Transverse colon (tissue), 4 donors: Measurements from ENCODE around the gene RRP1. TPM values are rescaled to one million over a fixed set of nuclear protein-coding genes. Genes with fewer than 3 reads are reported as not detected.

Experiments
- DNase-seq: peaks from one replicate; pipeline ENCODE4 v3.0.0-alpha.2; 2019
- H3K27ac ChIP-seq, 4 donors: fragments of 200-600 bp; sonication (generic); 2 replicates each; pipeline ENCODE4 v1.5.1; 2016 to 2018; ENCODE audit warnings: inconsistent platforms in 4 of 4
- H3K27me3 ChIP-seq: fragments of 200-600 bp; sonication (generic); 2 replicates; pipeline ENCODE4 v1.5.1; 2017; ENCODE audit warnings: inconsistent platforms
- H3K36me3 ChIP-seq, 4 donors: fragments of 200-600 bp; sonication (generic); 2 replicates each; pipeline ENCODE4 v1.5.1; 2017 to 2019; ENCODE audit warnings: inconsistent platforms in 4 of 4
- H3K4me1 ChIP-seq, 4 donors: fragments of 200-600 bp; sonication (generic); 2 replicates each; pipeline ENCODE4 v1.5.1; 2017 to 2020; ENCODE audit warnings: inconsistent platforms in 4 of 4
- H3K4me3 ChIP-seq, 4 donors: fragments of 200-600 bp; sonication (generic); 1 replicate in 1 of 4; 2 replicates in 3 of 4; pipeline versions ENCODE4 v1.5.1 to v1.6.1; 2017 to 2019; ENCODE audit warnings: inconsistent platforms in 4 of 4
- H3K9me3 ChIP-seq, 2 donors: fragments of 200-600 bp; sonication (generic); 2 replicates each; pipeline ENCODE4 v1.5.1; 2017 to 2019; ENCODE audit warnings: inconsistent platforms in 2 of 2
- CTCF ChIP-seq, 5 experiments: fragments of 200-600 bp in 3 of 5; fragments of 450-650 bp in 2 of 5; sonication (generic) in 3 of 5; IDR thresholded peaks; 1 replicate in 2 of 5; 2 replicates in 3 of 5; pipeline ENCODE4 v1.5.1; 2016 to 2017; ENCODE audit warnings: antibody characterized with exemption in 5 of 5, inconsistent platforms in 3 of 5, mild to moderate bottlenecking in 2 of 5, moderate library complexity in 1 of 5
- EP300 ChIP-seq: sonication (generic); formaldehyde crosslinking; IDR thresholded peaks from one replicate; pipeline ENCODE4 v1.6.1; 2017; ENCODE audit warnings: antibody characterized with exemption, low read depth
- POLR2A ChIP-seq: fragments of 450-650 bp; IDR thresholded peaks from one replicate; pipeline ENCODE4 v1.6.1; 2016; ENCODE audit warnings: antibody characterized with exemption, mild to moderate bottlenecking, moderate library complexity
- POLR2AphosphoS5 ChIP-seq, 3 donors: sonication (generic); formaldehyde crosslinking; IDR thresholded peaks; one replicate each; pipeline ENCODE4 v1.6.1; 2016; ENCODE audit warnings: antibody characterized with exemption in 3 of 3
- WGBS, 2 donors: methylation state at CpG; one replicate each; pipeline ENCODE4 v1.1.5; 2018; ENCODE audit warnings: low coverage in 1 of 2; 5-methylcytosine and 5-hydroxymethylcytosine counted together
- in situ Hi-C, 4 donors: fragments of 200-750 bp; cut with MboI; loops; one replicate each; pipeline versions ENCODE4 v1.15.0 to v1.15.1; 2017; ENCODE audit warnings: low sequenced_read_pairs in 3 of 4, low pct_ligation_motif_present in 1 of 4, low pct_unique_long_range_greater_than_20kb in 1 of 4
- intact Hi-C: fragments of 100-400 bp; cut with DNase I; formaldehyde crosslinking; loops from one replicate; pipeline ENCODE4 v1.15.1; 2023; ENCODE audit warnings: low total_unique reads
- total RNA-seq, 4 donors: library from RNA; depleted of rRNA; stranded (reverse); fragments of >200 nt; gene quantifications; one replicate each; pipeline ENCODE4 v1.1.0, GENCODE V29; 2016

RRP1 gene
- total RNA-seq, 4 donors from 2014 or later, result 5.2 to 26.1 (median 11.1) TPM

GRCh38 chr21:43812139-43812821, 22.9 kb downstream of the RRP1 start:
- peak overlapping the region in 3 of 4 donors; percentile 8 to 24 (median 9) for H3K4me3 ChIP-seq
- in situ Hi-C loops, result loop anchor here in 2 of 4 donors (25.0 kb wide), 2 partner anchors 125 to 175 kb away; no protein-coding TSS in a partner anchor
- WGBS, 2 donors, result 44% methylated on average over 23 of the region's 27 CpGs; no CpG with 5 or more reads in 1 of the 2 donors
- peak overlapping the region in 3 of 4 donors; percentile 4 to 54 (median 34) for H3K27ac ChIP-seq
- H3K27me3 ChIP-seq, result no peaks in the 10 kb centered on the region
- H3K4me1 ChIP-seq, result peaks cover 7 to 37% (median 27%) of the 10 kb centered on the region in 4 donors
- peak; percentile 42 for DNase-seq
- intact Hi-C loops, result no loop called here
- no peaks in the 10 kb centered on the region for H3K36me3 ChIP-seq
- H3K9me3 ChIP-seq, result no peaks in the 10 kb centered on the region
- TF ChIP-seq EP300, result no peak
- TF ChIP-seq POLR2AphosphoS5 (IDR thresholded peaks at IDR 0.05), result no peak
- TF ChIP-seq CTCF (IDR thresholded peaks at IDR 0.05), result no peak
- TF ChIP-seq POLR2A, result no peak

GRCh38 chr21:43812957-43813655, 23.7 kb downstream of the RRP1 start:
- Histone ChIP-seq H3K9me3 (no peaks in the 10 kb centered on the region), H3K36me3 (no peaks in the 10 kb centered on the region), H3K27ac (peak overlapping the region in 1 of 4 donors; percentile 54), H3K4me3 (no peak overlapping the region), H3K4me1 (peaks cover 7 to 37% (median 27%) of the 10 kb centered on the region in 4 donors), H3K27me3 (no peaks in the 10 kb centered on the region)
- TF ChIP-seq EP300, result no peak
- TF ChIP-seq POLR2A, result no peak
- TF ChIP-seq POLR2AphosphoS5 (IDR thresholded peaks at IDR 0.05), result no peak
- TF ChIP-seq CTCF (IDR thresholded peaks at IDR 0.05), result no peak
- 84% methylated on average over 18 of the region's 19 CpGs; no CpG with 5 or more reads in 1 of the 2 donors for WGBS, 2 donors
- no peak for DNase-seq
- intact Hi-C loops (no loop called here), in situ Hi-C loops (loop anchor here in 2 of 4 donors (25.0 kb wide), 2 partner anchors 124 to 174 kb away; no protein-coding TSS in a partner anchor)

DNA sequence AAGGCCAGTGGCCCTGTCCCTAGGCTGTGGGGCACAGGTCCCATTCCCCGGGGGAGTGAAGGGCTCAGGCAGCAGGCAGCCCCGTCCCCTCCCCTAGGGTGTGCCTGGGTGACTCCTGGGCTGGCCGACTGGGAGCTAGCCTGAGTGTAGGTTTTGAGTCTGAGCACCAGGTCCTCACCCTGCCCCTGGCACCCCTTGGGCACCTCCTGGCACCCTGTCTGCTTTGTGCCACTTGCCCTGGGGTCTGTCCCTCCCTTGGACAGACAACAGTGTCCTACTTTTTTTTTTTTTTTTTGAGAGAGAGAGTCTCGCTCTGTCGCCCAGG, 24.2 kb downstream of the RRP1 start:
- no peaks in the 10 kb centered on the region for H3K27me3 ChIP-seq
- no peak overlapping the region for H3K27ac ChIP-seq
- no peak for TF ChIP-seq EP300
- no peak for TF ChIP-seq POLR2A
- TF ChIP-seq CTCF (IDR thresholded peaks at IDR 0.05), result no peak
- TF ChIP-seq POLR2AphosphoS5 (IDR thresholded peaks at IDR 0.05), result no peak
- in situ Hi-C loops (loop anchor here in 2 of 4 donors (25.0 kb wide), 2 partner anchors 124 to 174 kb away; no protein-coding TSS in a partner anchor), intact Hi-C loops (no loop called here)
- no peaks in the 10 kb centered on the region for H3K9me3 ChIP-seq
- no peak for DNase-seq
- H3K4me3 ChIP-seq, result no peak overlapping the region
- H3K4me1 ChIP-seq, result peaks cover 7 to 37% (median 27%) of the 10 kb centered on the region in 4 donors
- WGBS, 2 donors, result 67 to 87% methylated on average over 2 to 4 of the region's 5 CpGs
- no peaks in the 10 kb centered on the region for H3K36me3 ChIP-seq
